ENCODE measurements around the gene SAV1. TPM values are rescaled to one million over a fixed set of nuclear protein-coding genes. Genes with fewer than 3 reads are reported as not detected.
"Not testable (repeated sequence)": the region's sequence is repeated elsewhere in the genome, so short reads cannot be mapped to it uniquely, and the experiment has no call there.

Gene SAV1
- total and polyA plus RNA-seq, 2 experiments from 2014 or later, result 74.2 to 82.8 TPM

- Mint-ChIP-seq H3K27me3 (ENCODE audit: insufficient read depth, low read depth, poor library complexity) (peaks cover 9% of the 10 kb centered on the region), H3K27ac (no peak overlapping the region), H3K4me1 (no peaks in the 10 kb centered on the region), H3K36me3 (ENCODE audit: low read depth) (peaks cover 17% of the 10 kb centered on the region; the same call in 2 of the 3 replicates), H3K4me3 (no peak overlapping the region), H3K9me3 (peaks cover 27% of the 10 kb centered on the region)
- Histone ChIP-seq H4K20me1 (replicated peaks; ENCODE audit: insufficient read depth) (no peaks in the 10 kb centered on the region), H3F3A (replicated peaks; ENCODE audit: low read depth) (no peaks in the 10 kb centered on the region), H2AFZ (no peak overlapping the region), H3K36me3 (ENCODE audit: insufficient read depth) (no peaks in the 10 kb centered on the region), H3K9me2 (ENCODE audit: insufficient read depth) (peaks cover 4% of the 10 kb centered on the region), H3K4me1 (ENCODE audit: insufficient read depth) (no peaks in the 10 kb centered on the region), H3K79me2 (replicated peaks; ENCODE audit: insufficient read depth) (no peaks in the 10 kb centered on the region), H3K4me2 (no peak overlapping the region), H3K27me3 (ENCODE audit: insufficient read depth) (no peaks in the 10 kb centered on the region), H3K4me3 (no peak overlapping the region), H3K27ac (ENCODE audit: low read depth) (no peak overlapping the region)
- TF ChIP-seq EZH2phosphoT487 (IDR thresholded peaks at IDR 0.05; ENCODE audit: unreplicated experiment), result no peak
- no peak for TF ChIP-seq CREB1 (CRISPR knock-in tag; IDR thresholded peaks at IDR 0.05; ENCODE audit: low read depth)
- no peak for TF ChIP-seq ZNF462 (CRISPR knock-in tag; IDR thresholded peaks at IDR 0.05)
- no peak for TF ChIP-seq ZNF331 (CRISPR knock-in tag; IDR thresholded peaks at IDR 0.05; ENCODE audit: low read depth)
- no peak for TF ChIP-seq ZNF114 (CRISPR knock-in tag; IDR thresholded peaks at IDR 0.05)
- no peak for TF ChIP-seq ETS1 (IDR thresholded peaks at IDR 0.05)
- TF ChIP-seq POLR2AphosphoS5 (IDR thresholded peaks at IDR 0.05; ENCODE audit: low read depth), result no peak
- no peak for TF ChIP-seq REST (IDR thresholded peaks at IDR 0.05; ENCODE audit: unreplicated experiment)
- TF ChIP-seq EZH2 (IDR thresholded peaks at IDR 0.05; ENCODE audit: low read depth, unreplicated experiment), result no peak
- TF ChIP-seq JUNB (IDR thresholded peaks at IDR 0.05; ENCODE audit: unreplicated experiment), result no peak
- ATAC-seq (no peak), DNase-seq (ENCODE audit: low spot score) (no peak)
These were observed 29.7 kb upstream of the SAV1 start for GRCh38 chr14:50697659-50698290.

GRCh38 chr14:50694260-50694659 is 26.2 kb upstream of the SAV1 start:
- H3K27me3 Mint-ChIP-seq (ENCODE audit: insufficient read depth, low read depth, poor library complexity); H3K27ac Mint-ChIP-seq; H2AFZ ChIP-seq; H3F3A ChIP-seq (replicated peaks; ENCODE audit: low read depth); H3K4me2 ChIP-seq; H3K4me1 Mint-ChIP-seq; H3K27me3 ChIP-seq (ENCODE audit: insufficient read depth); H3K4me3 ChIP-seq; H4K20me1 ChIP-seq (replicated peaks; ENCODE audit: insufficient read depth); H3K27ac ChIP-seq (ENCODE audit: low read depth); H3K79me2 ChIP-seq (replicated peaks; ENCODE audit: insufficient read depth); H3K9me2 ChIP-seq (ENCODE audit: insufficient read depth); ATAC-seq; H3K36me3 ChIP-seq (ENCODE audit: insufficient read depth); H3K4me1 ChIP-seq (ENCODE audit: insufficient read depth); DNase-seq (ENCODE audit: low spot score); H3K4me3 Mint-ChIP-seq: not testable (repeated sequence)
- peaks cover 27% of the 10 kb centered on the region for H3K9me3 Mint-ChIP-seq
- H3K36me3 Mint-ChIP-seq (ENCODE audit: low read depth), result peaks cover 17% of the 10 kb centered on the region; the same call in 2 of the 3 replicates

Measured in GM23338 (cell line).